Mesendoderm (in vitro differentiated cells): ENCODE results near the gene OR5A1.

Source experiments
- DNase-seq: peaks from one replicate; pipeline ENCODE4 v3.0.0; 2013
- H2AK5ac ChIP-seq: 2 replicates; pipeline ENCODE4 v1.6.1; 2013; ENCODE audit warnings: low read length, inconsistent platforms
- H2BK120ac ChIP-seq: 2 replicates; pipeline ENCODE4 v1.6.1; 2013; ENCODE audit warnings: low read depth, mild to moderate bottlenecking, low read length, moderate library complexity, mixed read lengths
- H2BK15ac ChIP-seq: replicated peaks from 2 replicates; pipeline ENCODE4 v1.6.1; 2013; ENCODE audit warnings: low read depth, mild to moderate bottlenecking, moderate library complexity
- H2BK5ac ChIP-seq: 2 replicates; pipeline ENCODE4 v1.6.1; 2013; ENCODE audit warnings: low read length, inconsistent platforms
- H3K18ac ChIP-seq: 2 replicates; pipeline ENCODE4 v1.6.1; 2013; ENCODE audit warnings: mild to moderate bottlenecking, low read length, mixed read lengths
- H3K23ac ChIP-seq: one replicate; pipeline ENCODE4 v1.6.1; 2013; ENCODE audit warnings: low read length
- H3K27ac ChIP-seq: 2 replicates; pipeline ENCODE4 v1.5.1; 2013; ENCODE audit warnings: low read depth, mild to moderate bottlenecking, inconsistent platforms, low read length, moderate library complexity
- H3K27me3 ChIP-seq: 2 replicates; pipeline ENCODE4 v1.6.1; 2013; ENCODE audit warnings: low read length, control low read depth, mild to moderate bottlenecking, inconsistent platforms; ENCODE audit not compliant: insufficient read depth, poor library complexity
- H3K36me3 ChIP-seq: 2 replicates; pipeline ENCODE4 v1.6.1; 2013; ENCODE audit warnings: low read length, inconsistent platforms; ENCODE audit not compliant: control insufficient read depth, insufficient read depth
- H3K4ac ChIP-seq: one replicate; pipeline ENCODE4 v1.6.1; 2013; ENCODE audit warnings: low read depth, mild to moderate bottlenecking, low read length, moderate library complexity
- H3K4me1 ChIP-seq: 2 replicates; pipeline ENCODE4 v1.6.1; 2013; ENCODE audit warnings: low read depth, low read length, inconsistent platforms; ENCODE audit not compliant: control insufficient read depth
- H3K4me2 ChIP-seq: 2 replicates; pipeline ENCODE4 v1.6.1; 2013; ENCODE audit warnings: low read length
- H3K4me3 ChIP-seq: 2 replicates; pipeline ENCODE4 v1.5.1; 2013; ENCODE audit warnings: mild to moderate bottlenecking, low read length
- H3K56ac ChIP-seq: one replicate; pipeline ENCODE4 v1.6.1; 2013; ENCODE audit warnings: low read length
- H3K79me1 ChIP-seq: 2 replicates; pipeline ENCODE4 v1.6.1; 2013; ENCODE audit warnings: low read length, inconsistent platforms
- H3K79me2 ChIP-seq: 2 replicates; pipeline ENCODE4 v1.6.1; 2013; ENCODE audit warnings: mild to moderate bottlenecking, low read length; ENCODE audit not compliant: control insufficient read depth, insufficient read depth
- H3K9ac ChIP-seq: 2 replicates; pipeline ENCODE4 v1.6.1; 2013; ENCODE audit warnings: low read length, inconsistent platforms
- H4K5ac ChIP-seq: one replicate; pipeline ENCODE4 v1.6.1; 2013; ENCODE audit warnings: low read length
- H4K8ac ChIP-seq: one replicate; pipeline ENCODE4 v1.6.1; 2013; ENCODE audit warnings: low read depth, mild to moderate bottlenecking, control low read depth, low read length, moderate library complexity
- WGBS: extraction: QIAGEN DNeasy Blood & Tissue Kit; methylation state at CpG from one replicate; pipeline ENCODE4 v1.1.7; 2013; ENCODE audit warnings: low lambda C conversion rate, missing lambda C conversion rate; ENCODE audit not compliant: insufficient coverage; ENCODE audit errors: extremely low coverage; 5-methylcytosine and 5-hydroxymethylcytosine counted together

Gene OR5A1

DNA sequence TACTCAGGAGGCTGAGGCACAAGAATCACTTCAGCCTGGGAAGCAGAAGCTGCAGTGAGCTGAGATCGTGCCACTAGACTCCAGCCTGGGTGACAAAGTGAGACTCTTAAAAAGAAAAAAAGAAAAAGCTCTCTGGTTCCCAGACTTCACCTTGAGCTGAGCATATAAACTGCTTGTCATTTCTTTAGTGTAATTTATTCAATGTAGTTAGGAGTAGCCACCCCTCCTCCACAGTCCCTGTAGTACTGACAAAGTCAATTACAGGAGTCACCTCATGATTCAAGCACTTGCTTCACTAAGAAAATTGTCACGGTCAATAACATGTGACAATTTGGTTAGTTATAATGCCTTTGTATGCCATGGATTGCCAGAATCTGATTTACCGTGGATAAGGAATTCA lies 44.1 kb downstream of the OR5A1 start:
- no peaks in the 10 kb centered on the region for H3K27me3 ChIP-seq
- no peaks in the 10 kb centered on the region for H3K4me1 ChIP-seq
- H3K36me3 ChIP-seq = no peaks in the 10 kb centered on the region
- H3K27ac ChIP-seq = no peak overlapping the region
- H4K8ac ChIP-seq = no peak overlapping the region
- no peak overlapping the region for H3K9ac ChIP-seq
- DNase-seq = no peak
- H2BK5ac ChIP-seq = no peak overlapping the region
- no peak overlapping the region for H2AK5ac ChIP-seq
- H2BK15ac ChIP-seq = no peak overlapping the region
- H3K4ac ChIP-seq = no peak overlapping the region
- H3K4me3 ChIP-seq = no peak overlapping the region
- no peak overlapping the region for H3K23ac ChIP-seq
- H3K79me2 ChIP-seq = no peaks in the 10 kb centered on the region
- H3K79me1 ChIP-seq = no peaks in the 10 kb centered on the region
- WGBS = no CpG with 5 or more reads among the region's 3 CpGs
- H2BK120ac ChIP-seq = no peak overlapping the region
- H3K56ac ChIP-seq = no peak overlapping the region
- no peak overlapping the region for H4K5ac ChIP-seq
- no peak overlapping the region for H3K4me2 ChIP-seq
- H3K18ac ChIP-seq = no peak overlapping the region
